Measurements from ENCODE around the gene RUNX1.

The RUNX1 gene

GRCh38 chr21:34941162-34941561 is 107.9 kb downstream of the RUNX1 start:
- 50% methylated on average over 2 of the region's 2 CpGs for WGBS
- Histone ChIP-seq H3K27ac (ENCODE audit: low read depth, low read length) (no peak overlapping the region), H3K36me3 (ENCODE audit: insufficient read depth, low read length) (no peaks in the 10 kb centered on the region), H3K4me1 (ENCODE audit: insufficient read depth, low read length) (peaks cover 7% of the 10 kb centered on the region; the same call in 1 of the 2 replicates), H3K27me3 (ENCODE audit: insufficient read depth, low read length) (peaks cover 5% of the 10 kb centered on the region; the same call in 1 of the 2 replicates), H3K9me3 (ENCODE audit: insufficient read depth, low read depth, low read length) (no peaks in the 10 kb centered on the region), H3K4me3 (ENCODE audit: low read length) (no peak overlapping the region), H3K9ac (ENCODE audit: low read depth, low read length) (no peak overlapping the region)

GRCh38 chr21:34939673-34940331 is 109.3 kb downstream of the RUNX1 start:
- Histone ChIP-seq H3K9me3 (ENCODE audit: insufficient read depth, low read depth, low read length) (no peaks in the 10 kb centered on the region), H3K4me1 (ENCODE audit: insufficient read depth, low read length) (peaks cover 7% of the 10 kb centered on the region; the same call in 1 of the 2 replicates), H3K27me3 (ENCODE audit: insufficient read depth, low read length) (peaks cover 5% of the 10 kb centered on the region; the same call in 1 of the 2 replicates), H3K9ac (ENCODE audit: low read depth, low read length) (no peak overlapping the region), H3K4me3 (ENCODE audit: low read length) (no peak overlapping the region), H3K27ac (ENCODE audit: low read depth, low read length) (no peak overlapping the region), H3K36me3 (ENCODE audit: insufficient read depth, low read length) (no peaks in the 10 kb centered on the region)
- WGBS = 96% methylated on average over 6 of the region's 6 CpGs

DNA sequence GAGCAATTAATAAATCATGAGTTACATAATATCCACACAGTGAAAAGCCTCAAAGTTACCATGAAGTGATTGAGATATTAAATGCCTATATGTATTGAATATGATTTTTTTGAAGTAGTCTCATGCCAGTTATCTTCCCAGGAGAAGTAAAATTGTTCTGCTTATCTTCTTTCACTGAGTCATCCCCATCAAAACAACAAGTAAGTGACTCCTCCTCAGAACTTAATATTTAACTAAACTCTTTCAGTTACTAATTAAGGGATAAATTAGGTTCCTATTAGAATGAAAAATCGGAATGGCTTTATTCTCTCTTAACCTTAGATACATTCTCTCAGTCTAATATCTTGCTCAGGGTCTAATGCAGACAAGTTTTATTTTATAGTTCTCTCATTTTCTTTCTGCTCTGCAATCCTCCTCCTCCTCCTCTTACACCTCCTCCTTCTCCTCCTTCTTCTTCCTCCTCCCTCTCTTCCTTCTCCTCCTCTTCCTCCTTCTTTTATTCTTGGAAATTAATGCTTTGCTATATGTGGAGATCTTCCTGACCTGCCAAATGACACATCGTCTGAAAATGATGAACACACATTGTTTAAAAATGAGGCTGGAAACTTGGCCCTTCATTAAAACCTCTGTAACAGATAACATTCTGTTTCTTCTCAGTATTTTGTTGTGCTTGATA is 110.9 kb downstream of the RUNX1 start:
- Histone ChIP-seq H3K9ac (ENCODE audit: low read depth, low read length) (no peak overlapping the region), H3K9me3 (ENCODE audit: insufficient read depth, low read depth, low read length) (no peaks in the 10 kb centered on the region), H3K27ac (ENCODE audit: low read depth, low read length) (no peak overlapping the region), H3K36me3 (ENCODE audit: insufficient read depth, low read length) (no peaks in the 10 kb centered on the region), H3K4me1 (ENCODE audit: insufficient read depth, low read length) (peaks cover 7% of the 10 kb centered on the region; the same call in 1 of the 2 replicates), H3K27me3 (ENCODE audit: insufficient read depth, low read length) (peaks cover 5% of the 10 kb centered on the region; the same call in 1 of the 2 replicates), H3K4me3 (ENCODE audit: low read length) (no peak overlapping the region)
- WGBS = 94% methylated on average over 2 of the region's 2 CpGs

DNA sequence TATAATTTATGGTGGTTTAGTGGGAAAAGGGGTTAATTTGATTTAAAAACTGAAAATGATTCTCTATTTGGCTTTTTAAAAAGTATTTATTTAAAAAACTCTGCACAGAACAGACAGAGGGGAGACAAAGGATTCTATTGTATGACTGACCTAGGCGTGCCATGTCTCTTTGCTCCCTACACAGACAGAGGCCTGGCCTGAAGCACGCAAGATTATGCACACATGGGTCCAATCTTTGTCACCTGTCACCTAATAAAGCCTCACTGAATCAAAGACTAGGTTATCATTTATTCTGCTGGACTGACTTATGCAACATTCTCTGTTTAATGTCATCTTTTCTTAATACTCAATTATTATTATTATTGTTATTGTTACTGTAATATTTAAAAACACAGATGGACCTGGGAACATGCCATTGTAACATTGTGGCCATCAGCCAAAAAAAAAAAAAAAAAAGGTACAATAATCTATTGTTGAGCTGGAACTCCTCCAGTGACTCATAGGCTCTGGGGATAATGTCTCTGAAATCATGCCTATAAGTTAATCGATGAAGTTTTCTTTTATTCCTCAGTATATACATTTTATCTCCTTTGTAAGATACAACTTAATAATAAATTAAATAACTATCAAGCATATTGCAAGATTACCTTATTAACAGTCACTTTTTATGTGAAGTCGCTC is 112.1 kb downstream of the RUNX1 start:
- Histone ChIP-seq H3K27ac (ENCODE audit: low read depth, low read length) (no peak overlapping the region), H3K36me3 (ENCODE audit: insufficient read depth, low read length) (no peaks in the 10 kb centered on the region), H3K27me3 (ENCODE audit: insufficient read depth, low read length) (peaks cover 5% of the 10 kb centered on the region; the same call in 1 of the 2 replicates), H3K9ac (ENCODE audit: low read depth, low read length) (no peak overlapping the region), H3K4me1 (ENCODE audit: insufficient read depth, low read length) (peaks cover 7% of the 10 kb centered on the region; the same call in 1 of the 2 replicates), H3K4me3 (ENCODE audit: low read length) (no peak overlapping the region), H3K9me3 (ENCODE audit: insufficient read depth, low read depth, low read length) (no peaks in the 10 kb centered on the region)
- 95% methylated on average over 3 of the region's 4 CpGs for WGBS

DNA sequence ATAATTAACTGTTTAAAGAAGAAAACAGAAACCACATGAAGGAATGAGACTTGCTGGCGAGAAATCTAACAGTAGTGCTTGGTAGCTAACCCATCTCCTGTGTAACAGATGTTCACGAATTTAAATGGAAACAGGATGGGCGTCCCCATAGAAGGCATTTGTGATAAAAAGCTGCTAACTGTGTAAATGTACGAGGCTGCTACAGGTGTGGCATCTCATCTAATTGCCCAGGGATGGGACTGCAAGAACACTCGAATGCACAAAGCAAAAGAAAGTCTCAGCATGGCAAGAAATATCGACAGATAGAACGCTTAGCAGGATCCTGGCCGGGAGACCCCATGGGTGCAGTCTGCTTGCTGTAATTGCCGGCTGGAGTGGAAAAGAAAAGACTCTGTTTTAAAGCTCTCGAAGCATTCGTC is 112.7 kb downstream of the RUNX1 start:
- Histone ChIP-seq H3K36me3 (ENCODE audit: insufficient read depth, low read length) (no peaks in the 10 kb centered on the region), H3K4me3 (ENCODE audit: low read length) (no peak overlapping the region), H3K9ac (ENCODE audit: low read depth, low read length) (no peak overlapping the region), H3K9me3 (ENCODE audit: insufficient read depth, low read depth, low read length) (no peaks in the 10 kb centered on the region), H3K27ac (ENCODE audit: low read depth, low read length) (no peak overlapping the region), H3K4me1 (ENCODE audit: insufficient read depth, low read length) (peaks cover 6% of the 10 kb centered on the region; the same call in 1 of the 2 replicates), H3K27me3 (ENCODE audit: insufficient read depth, low read length) (peaks cover 5% of the 10 kb centered on the region; the same call in 1 of the 2 replicates)
- 89% methylated on average over 9 of the region's 11 CpGs for WGBS

DNA sequence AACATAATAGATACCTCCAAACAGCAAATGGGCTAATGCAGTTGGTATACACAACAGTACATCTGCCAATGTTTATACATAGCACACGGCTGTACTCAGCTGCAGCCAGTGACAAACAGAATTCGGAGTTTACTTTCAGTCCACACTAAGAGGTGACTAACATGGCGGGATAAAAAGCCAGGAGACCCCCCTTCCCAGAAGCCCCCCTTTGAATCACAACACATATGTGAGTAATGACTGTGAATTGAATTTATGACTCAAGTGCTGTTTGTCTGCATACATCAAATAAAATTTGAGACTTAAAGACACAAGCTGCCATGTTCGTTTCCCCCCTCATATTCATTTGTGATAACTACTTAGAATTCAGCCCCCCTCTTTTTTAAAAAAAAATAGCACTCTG is 113.2 kb downstream of the RUNX1 start:
- Histone ChIP-seq H3K27me3 (ENCODE audit: insufficient read depth, low read length) (peaks cover 5% of the 10 kb centered on the region; the same call in 1 of the 2 replicates), H3K9ac (ENCODE audit: low read depth, low read length) (no peak overlapping the region), H3K4me1 (ENCODE audit: insufficient read depth, low read length) (peaks cover 1% of the 10 kb centered on the region; the same call in 1 of the 2 replicates), H3K27ac (ENCODE audit: low read depth, low read length) (no peak overlapping the region), H3K36me3 (ENCODE audit: insufficient read depth, low read length) (no peaks in the 10 kb centered on the region), H3K4me3 (ENCODE audit: low read length) (no peak overlapping the region), H3K9me3 (ENCODE audit: insufficient read depth, low read depth, low read length) (no peaks in the 10 kb centered on the region)
- 95% methylated on average over 4 of the region's 4 CpGs for WGBS

DNA sequence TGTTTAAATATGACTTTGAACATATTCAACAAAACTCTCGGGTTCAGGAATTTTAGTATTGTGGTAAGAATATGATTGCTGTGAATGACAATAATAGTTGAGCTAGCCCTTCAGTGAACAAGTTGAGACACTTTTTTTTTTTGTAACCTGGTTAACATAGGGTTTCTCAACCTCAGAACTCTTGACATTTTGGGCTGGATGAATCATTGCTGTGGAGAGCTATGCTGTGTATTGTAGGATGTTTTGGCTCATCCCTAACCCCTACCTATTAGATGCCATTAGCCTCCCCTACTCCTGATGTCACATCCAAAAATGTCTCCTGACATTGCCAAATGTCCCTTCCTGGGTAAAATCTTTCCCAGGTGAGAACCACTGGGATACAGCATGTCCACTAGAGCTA is 113.7 kb downstream of the RUNX1 start:
- Histone ChIP-seq H3K27ac (ENCODE audit: low read depth, low read length) (no peak overlapping the region), H3K9ac (ENCODE audit: low read depth, low read length) (no peak overlapping the region), H3K27me3 (ENCODE audit: insufficient read depth, low read length) (peaks cover under 1% of the 10 kb centered on the region; the same call in 1 of the 2 replicates), H3K4me3 (ENCODE audit: low read length) (no peak overlapping the region), H3K4me1 (ENCODE audit: insufficient read depth, low read length) (no peaks in the 10 kb centered on the region), H3K36me3 (ENCODE audit: insufficient read depth, low read length) (no peaks in the 10 kb centered on the region), H3K9me3 (ENCODE audit: insufficient read depth, low read depth, low read length) (no peaks in the 10 kb centered on the region)
- WGBS = 94% methylated on average over 1 of the region's 1 CpG

DNA sequence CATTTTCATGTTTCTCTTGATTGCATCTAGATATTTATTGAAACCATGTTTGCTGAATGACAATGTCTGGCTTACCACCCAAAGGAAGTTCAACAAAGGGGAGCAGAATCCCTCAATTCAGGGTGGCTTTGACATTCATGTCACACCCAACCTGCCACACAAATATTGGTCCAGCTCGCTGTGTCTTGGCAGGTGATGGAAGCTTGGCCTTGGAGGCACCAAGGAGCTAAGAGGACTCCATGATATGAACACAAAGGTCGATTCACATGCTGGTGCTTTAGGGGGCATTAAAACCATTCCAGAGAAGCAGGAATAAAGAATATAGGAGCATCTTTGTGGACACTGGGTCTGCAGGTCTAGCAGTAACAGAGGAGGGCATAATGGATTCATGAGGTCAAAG is 114.8 kb downstream of the RUNX1 start:
- no peaks in the 10 kb centered on the region for H3K9me3 ChIP-seq (ENCODE audit: insufficient read depth, low read depth, low read length)
- WGBS = 90% methylated on average over 2 of the region's 2 CpGs
- H3K4me1 ChIP-seq (ENCODE audit: insufficient read depth, low read length) = no peaks in the 10 kb centered on the region
- no peaks in the 10 kb centered on the region for H3K27me3 ChIP-seq (ENCODE audit: insufficient read depth, low read length)
- H3K36me3 ChIP-seq (ENCODE audit: insufficient read depth, low read length) = no peaks in the 10 kb centered on the region
- H3K4me3 ChIP-seq (ENCODE audit: low read length) = no peak overlapping the region
- no peak overlapping the region for H3K9ac ChIP-seq (ENCODE audit: low read depth, low read length)
- no peak overlapping the region for H3K27ac ChIP-seq (ENCODE audit: low read depth, low read length)

DNA sequence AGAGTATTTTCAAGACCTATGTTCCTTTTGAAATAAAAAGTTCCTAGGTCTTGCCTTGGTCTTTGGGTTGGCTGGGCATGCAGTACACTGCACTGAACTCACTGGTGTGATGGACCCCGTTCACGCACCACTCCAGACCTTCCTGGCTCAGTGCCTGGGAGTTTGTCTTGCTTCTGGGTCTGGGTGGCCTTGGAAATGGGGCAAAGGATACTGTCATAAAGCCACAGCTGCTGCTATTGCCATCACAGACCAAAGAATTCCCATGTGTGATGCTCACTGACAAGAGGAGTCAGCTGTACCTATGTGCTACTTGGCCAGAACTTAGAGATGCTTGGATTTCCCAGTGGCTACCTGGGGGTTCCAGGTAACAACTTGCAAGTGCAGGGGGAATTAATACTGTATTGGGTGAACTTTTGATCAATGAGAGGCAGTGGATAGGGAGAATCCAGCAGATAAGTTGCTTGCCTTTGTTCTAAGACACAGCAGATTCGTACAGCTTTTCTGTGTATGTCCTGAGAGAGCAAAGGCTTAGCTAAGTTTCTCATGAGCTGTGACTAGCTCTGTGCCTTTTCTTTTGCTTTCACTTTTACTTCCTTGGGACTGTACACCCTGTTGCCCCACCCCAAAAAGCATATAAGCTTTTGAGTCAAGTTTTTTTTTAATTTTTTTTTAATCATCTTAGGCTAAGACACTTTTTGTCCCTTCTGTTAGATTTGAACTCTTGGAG is 115.3 kb downstream of the RUNX1 start:
- Histone ChIP-seq H3K27me3 (ENCODE audit: insufficient read depth, low read length) (no peaks in the 10 kb centered on the region), H3K36me3 (ENCODE audit: insufficient read depth, low read length) (no peaks in the 10 kb centered on the region), H3K4me1 (ENCODE audit: insufficient read depth, low read length) (no peaks in the 10 kb centered on the region), H3K9me3 (ENCODE audit: insufficient read depth, low read depth, low read length) (no peaks in the 10 kb centered on the region), H3K4me3 (ENCODE audit: low read length) (no peak overlapping the region), H3K9ac (ENCODE audit: low read depth, low read length) (no peak overlapping the region), H3K27ac (ENCODE audit: low read depth, low read length) (no peak overlapping the region)
- 97% methylated on average over 3 of the region's 3 CpGs for WGBS

- 83% methylated on average over 1 of the region's 2 CpGs for WGBS
- Histone ChIP-seq H3K27me3 (ENCODE audit: insufficient read depth, low read length) (no peaks in the 10 kb centered on the region), H3K36me3 (ENCODE audit: insufficient read depth, low read length) (no peaks in the 10 kb centered on the region), H3K4me1 (ENCODE audit: insufficient read depth, low read length) (no peaks in the 10 kb centered on the region), H3K4me3 (ENCODE audit: low read length) (no peak overlapping the region), H3K27ac (ENCODE audit: low read depth, low read length) (no peak overlapping the region), H3K9me3 (ENCODE audit: insufficient read depth, low read depth, low read length) (no peaks in the 10 kb centered on the region), H3K9ac (ENCODE audit: low read depth, low read length) (no peak overlapping the region)
Observed at GRCh38 chr21:34932233-34932632, 116.9 kb downstream of the RUNX1 start.

All from HUES64 (cell line).